HCT116 (cell line): ENCODE measurements around the gene SLC22A23. TPM values are rescaled to one million over a fixed set of nuclear protein-coding genes. Genes with fewer than 3 reads are reported as not detected.

ENCODE experiments used
- ATAC-seq: fragments of 200-7000 bp; cut with Tn5 transposase; 2 replicates; pipeline ENCODE4 v1.9.1; 2020; ENCODE audit warnings: mild to moderate bottlenecking, moderate library complexity
- BruUV-seq: library from RNA; stranded (reverse); fragments of 400-500 nt; replicated peaks from 2 replicates; lab custom pipeline; 2021; lab: Mats Ljungman, UMichigan
- CTCF ChIA-PET: fragments of 300-600 bp; sonication (Branson Sonifier 250); formaldehyde crosslinking; loops from one replicate; lab custom pipeline; 2021; ENCODE audit warnings: antibody characterized with exemption; lab: Charles Lee
- POLR2A ChIA-PET: fragments of 300-600, 350-600 bp; sonication (Branson Sonifier 250); formaldehyde crosslinking; loops from one replicate; lab custom pipeline; 2021; ENCODE audit warnings: antibody characterized with exemption; lab: Charles Lee
- RAD21 ChIA-PET, 2 experiments: fragments of 300-600 bp; sonication (Branson Sonifier 250); formaldehyde crosslinking; loops; one replicate each; lab custom pipeline; 2023; ENCODE audit warnings: low total read pairs in 2 of 2; ENCODE audit not compliant: uncharacterized antibody in 2 of 2, unreplicated experiment in 2 of 2, low non-redundant PET in 1 of 2; lab: Charles Lee
- DNase-seq: peaks from one replicate; pipeline ENCODE4 v3.0.0-alpha.2; 2010; ENCODE audit warnings: low read depth, low spot score
- H2AFZ ChIP-seq: fragments of 200-600 bp; shearing (Covaris generic), sonication (generic); 2 replicates; pipeline ENCODE4 v1.6.1; 2017; ENCODE audit warnings: low read depth, mixed run types, mixed read lengths, antibody characterized with exemption, low read length; ENCODE audit not compliant: poor library complexity, severe bottlenecking
- H3K27ac ChIP-seq: 2 replicates; pipeline ENCODE4 v1.5.1; 2012; ENCODE audit warnings: low read depth, low read length
- H3K27me3 ChIP-seq: fragments of 200-600 bp; sonication (generic); 2 replicates; pipeline ENCODE4 v1.6.1; 2016; ENCODE audit warnings: mixed run types, low read length, mixed read lengths; ENCODE audit not compliant: insufficient read depth
- H3K36me3 ChIP-seq, 2 experiments: fragments of 200-500 bp in 1 of 2; fragments of 200-600 bp in 1 of 2; sonication (Bioruptor generic) in 1 of 2; sonication (generic) in 1 of 2; 2 replicates each; pipeline versions ENCODE4 v1.5.1 to v1.6.1; 2014 to 2016; ENCODE audit warnings: low read length in 2 of 2, inconsistent platforms in 1 of 2, mixed read lengths in 1 of 2, mixed run types in 1 of 2; ENCODE audit not compliant: insufficient read depth in 2 of 2, control insufficient read depth in 1 of 2
- H3K4me1 ChIP-seq, 2 experiments: fragments of 200-600 bp in 1 of 2; sonication (generic) in 1 of 2; 2 replicates each; pipeline versions ENCODE4 v1.5.1 to v1.6.1; 2012 to 2017; ENCODE audit warnings: low read length in 2 of 2, inconsistent platforms in 1 of 2, mild to moderate bottlenecking in 1 of 2, mixed read lengths in 1 of 2, mixed run types in 1 of 2, moderate library complexity in 1 of 2; ENCODE audit not compliant: insufficient read depth in 2 of 2, control insufficient read depth in 1 of 2
- H3K4me2 ChIP-seq: fragments of 200-600 bp; sonication (generic); 2 replicates; pipeline ENCODE4 v1.6.1; 2017; ENCODE audit warnings: mixed run types, low read length, mixed read lengths
- H3K4me3 ChIP-seq, 2 experiments: fragments of 200-600 bp in 1 of 2; sonication (generic) in 1 of 2; replicated peaks in 1 of 2; 2 replicates each; pipeline ENCODE4 v1.5.1; 2011 to 2016; ENCODE audit warnings: low read length in 2 of 2, control low read depth in 1 of 2, low read depth in 1 of 2, mild to moderate bottlenecking in 1 of 2, mixed read lengths in 1 of 2, mixed run types in 1 of 2
- H3K79me2 ChIP-seq: fragments of 200-600 bp; sonication (generic); 2 replicates; pipeline ENCODE4 v1.6.1; 2017; ENCODE audit warnings: mild to moderate bottlenecking, mixed run types, low read length, moderate library complexity, mixed read lengths; ENCODE audit not compliant: insufficient read depth
- H3K9ac ChIP-seq: fragments of 200-600 bp; sonication (generic); 2 replicates; pipeline ENCODE4 v1.6.1; 2016; ENCODE audit warnings: low read length, mixed read lengths
- H3K9me2 ChIP-seq: fragments of 200-600 bp; sonication (generic), shearing (Covaris generic); 2 replicates; pipeline ENCODE4 v1.6.1; 2017; ENCODE audit warnings: mixed run types, mild to moderate bottlenecking, moderate library complexity; ENCODE audit not compliant: insufficient read depth
- H3K9me3 ChIP-seq, 2 experiments: fragments of 200-500 bp in 1 of 2; fragments of 200-600 bp in 1 of 2; sonication (Bioruptor generic) in 1 of 2; sonication (generic) in 1 of 2; 2 replicates each; pipeline ENCODE4 v1.6.1; 2014 to 2017; ENCODE audit warnings: low read length in 2 of 2, mixed read lengths in 2 of 2, inconsistent platforms in 1 of 2, low read depth in 1 of 2, mild to moderate bottlenecking in 1 of 2, mixed run types in 1 of 2, moderate library complexity in 1 of 2; ENCODE audit not compliant: control insufficient read depth in 1 of 2, insufficient read depth in 1 of 2
- H4K20me1 ChIP-seq: fragments of 200-600 bp; sonication (generic), shearing (Covaris generic); 2 replicates; pipeline ENCODE4 v1.6.1; 2017; ENCODE audit warnings: mixed run types, mild to moderate bottlenecking, moderate library complexity; ENCODE audit not compliant: insufficient read depth
- ATF3 ChIP-seq: IDR thresholded peaks from 2 replicates; pipeline ENCODE4 v1.6.1; 2012
- CBX3 ChIP-seq: IDR thresholded peaks from 2 replicates; pipeline ENCODE4 v1.6.1; 2012; ENCODE audit warnings: low read depth
- CEBPB ChIP-seq: IDR thresholded peaks from 2 replicates; pipeline ENCODE4 v1.6.1; 2012; ENCODE audit warnings: low read depth
- EGR1 ChIP-seq: IDR thresholded peaks from 2 replicates; pipeline ENCODE4 v1.6.1; 2012; ENCODE audit warnings: low read depth
- ELF1 ChIP-seq: IDR thresholded peaks from 2 replicates; pipeline ENCODE4 v1.6.1; 2012; ENCODE audit warnings: low read depth, borderline replicate concordance
- EZH2 ChIP-seq: fragments of 200-600 bp; sonication (generic); IDR thresholded peaks from 2 replicates; pipeline ENCODE4 v1.6.1; 2017; ENCODE audit warnings: antibody characterized with exemption, mixed run types
- JUND ChIP-seq: IDR thresholded peaks from 2 replicates; pipeline ENCODE4 v1.6.1; 2012
- MAX ChIP-seq: IDR thresholded peaks from 2 replicates; pipeline ENCODE4 v1.6.1; 2012
- POLR2A ChIP-seq: IDR thresholded peaks from 2 replicates; pipeline ENCODE4 v1.7.0; 2011; ENCODE audit warnings: borderline replicate concordance; ENCODE audit not compliant: insufficient read depth, insufficient read length; ENCODE audit errors: extremely low read depth
- POLR2AphosphoS5 ChIP-seq: IDR thresholded peaks from 2 replicates; pipeline ENCODE4 v1.6.1; 2011; ENCODE audit warnings: mild to moderate bottlenecking, low read depth, low read length, moderate library complexity
- RAD21 ChIP-seq: IDR thresholded peaks from 2 replicates; pipeline ENCODE4 v1.6.1; 2012; ENCODE audit warnings: low read depth, mild to moderate bottlenecking
- SP1 ChIP-seq: IDR thresholded peaks from 2 replicates; pipeline ENCODE4 v1.6.1; 2012; ENCODE audit warnings: low read depth
- SRF ChIP-seq: IDR thresholded peaks from 2 replicates; pipeline ENCODE4 v1.6.1; 2012; ENCODE audit warnings: low read depth
- TCF7L2 ChIP-seq: IDR thresholded peaks from 2 replicates; pipeline ENCODE4 v1.7.0; 2011; ENCODE audit warnings: borderline replicate concordance, inconsistent platforms; ENCODE audit not compliant: insufficient read depth, insufficient read length; ENCODE audit errors: extremely low read depth
- ZNF274 ChIP-seq: fragments of 200-500 bp; sonication (Bioruptor generic); IDR thresholded peaks from 2 replicates; pipeline ENCODE4 v1.6.1; 2014; ENCODE audit warnings: mild to moderate bottlenecking, low read depth, low read length, inconsistent platforms
- intact Hi-C: fragments of 100-400 bp; cut with micrococcal nuclease; formaldehyde crosslinking; loops from 2 replicates; pipeline ENCODE4 v1.10.0; 2022
- total RNA-seq: library from RNA; stranded (reverse); gene quantifications from one replicate; pipeline ENCODE4 v1.2.1, GENCODE V29; 2021; ENCODE audit not compliant: unreplicated experiment
- TF ChIP-seq, protein P1 (sequence below), 3 experiments: fragments of 200-600 bp in 1 of 3; sonication (generic) in 1 of 3; IDR thresholded peaks in 2 of 3; conservative IDR thresholded peaks in 1 of 3; 2 replicates each; pipeline ENCODE4 v1.5.1; 2012 to 2017; ENCODE audit warnings: low read depth in 2 of 3, low read length in 2 of 3, antibody characterized with exemption in 1 of 3, borderline replicate concordance in 1 of 3, control low read depth in 1 of 3, mild to moderate bottlenecking in 1 of 3, mixed read lengths in 1 of 3, mixed run types in 1 of 3, moderate library complexity in 1 of 3; ENCODE audit not compliant: insufficient read depth in 1 of 3

The SLC22A23 gene
- total RNA-seq, 1 experiment from 2014 or later: 11.5 TPM

DNA sequence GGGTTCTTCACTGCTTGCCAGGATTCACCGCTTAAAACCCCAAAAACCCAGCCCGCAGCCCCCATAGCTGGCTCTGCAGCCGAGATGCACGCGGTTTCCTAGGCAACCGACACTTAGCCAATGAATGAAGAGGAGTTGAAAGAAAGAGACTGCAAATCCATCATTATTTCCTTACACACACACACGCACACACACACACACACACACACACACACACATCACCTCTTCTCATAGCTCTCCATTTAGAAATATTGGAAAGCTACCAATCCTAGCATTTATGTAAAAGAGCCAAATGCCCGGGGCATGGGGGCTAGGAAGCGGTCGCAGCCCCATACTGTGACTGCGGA is 226.0 kb downstream of the SLC22A23 start:
- H3K4me1 ChIP-seq: no peaks in the 10 kb centered on the region
- BruUV-seq: no TSS peak
- ATAC-seq (no peak), DNase-seq (no peak)
- intact Hi-C loops: no loop called here
- POLR2A ChIA-PET: no interaction called here
- CTCF ChIA-PET: no interaction called here
- H3K9ac ChIP-seq: no peak overlapping the region
- no peak overlapping the region for H3K27ac ChIP-seq
- H3K9me3 ChIP-seq: no peaks in the 10 kb centered on the region
- 0 out of 2 replicates have a peak, but pooled peaks cover 6% of the 10 kb centered on the region for H3K27me3 ChIP-seq
- no peaks in the 10 kb centered on the region for H4K20me1 ChIP-seq
- no peak overlapping the region for H3K4me3 ChIP-seq
- RAD21 ChIA-PET: no interaction called here
- no peak overlapping the region for H2AFZ ChIP-seq
- H3K79me2 ChIP-seq: no peaks in the 10 kb centered on the region
- no peaks in the 10 kb centered on the region for H3K36me3 ChIP-seq
- no peaks in the 10 kb centered on the region for H3K9me2 ChIP-seq
- no peak for TF ChIP-seq SRF
- TF ChIP-seq TCF7L2: no peak
- no peak for TF ChIP-seq RAD21
- TF ChIP-seq MAX: no peak
- TF ChIP-seq POLR2AphosphoS5: no peak
- TF ChIP-seq JUND: no peak
- TF ChIP-seq, protein P1, sequence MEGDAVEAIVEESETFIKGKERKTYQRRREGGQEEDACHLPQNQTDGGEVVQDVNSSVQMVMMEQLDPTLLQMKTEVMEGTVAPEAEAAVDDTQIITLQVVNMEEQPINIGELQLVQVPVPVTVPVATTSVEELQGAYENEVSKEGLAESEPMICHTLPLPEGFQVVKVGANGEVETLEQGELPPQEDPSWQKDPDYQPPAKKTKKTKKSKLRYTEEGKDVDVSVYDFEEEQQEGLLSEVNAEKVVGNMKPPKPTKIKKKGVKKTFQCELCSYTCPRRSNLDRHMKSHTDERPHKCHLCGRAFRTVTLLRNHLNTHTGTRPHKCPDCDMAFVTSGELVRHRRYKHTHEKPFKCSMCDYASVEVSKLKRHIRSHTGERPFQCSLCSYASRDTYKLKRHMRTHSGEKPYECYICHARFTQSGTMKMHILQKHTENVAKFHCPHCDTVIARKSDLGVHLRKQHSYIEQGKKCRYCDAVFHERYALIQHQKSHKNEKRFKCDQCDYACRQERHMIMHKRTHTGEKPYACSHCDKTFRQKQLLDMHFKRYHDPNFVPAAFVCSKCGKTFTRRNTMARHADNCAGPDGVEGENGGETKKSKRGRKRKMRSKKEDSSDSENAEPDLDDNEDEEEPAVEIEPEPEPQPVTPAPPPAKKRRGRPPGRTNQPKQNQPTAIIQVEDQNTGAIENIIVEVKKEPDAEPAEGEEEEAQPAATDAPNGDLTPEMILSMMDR (IDR thresholded peaks at IDR 0.05 in 2 of 3, conservative IDR thresholded peaks at IDR 0.05 in 1 of 3; ENCODE audit: borderline replicate concordance in 1 of 3, insufficient read depth in 1 of 3, low read depth in 2 of 3, low read length in 2 of 3): no peak
- no peak for TF ChIP-seq SP1
- no peak overlapping the region for H3K4me2 ChIP-seq

DNA sequence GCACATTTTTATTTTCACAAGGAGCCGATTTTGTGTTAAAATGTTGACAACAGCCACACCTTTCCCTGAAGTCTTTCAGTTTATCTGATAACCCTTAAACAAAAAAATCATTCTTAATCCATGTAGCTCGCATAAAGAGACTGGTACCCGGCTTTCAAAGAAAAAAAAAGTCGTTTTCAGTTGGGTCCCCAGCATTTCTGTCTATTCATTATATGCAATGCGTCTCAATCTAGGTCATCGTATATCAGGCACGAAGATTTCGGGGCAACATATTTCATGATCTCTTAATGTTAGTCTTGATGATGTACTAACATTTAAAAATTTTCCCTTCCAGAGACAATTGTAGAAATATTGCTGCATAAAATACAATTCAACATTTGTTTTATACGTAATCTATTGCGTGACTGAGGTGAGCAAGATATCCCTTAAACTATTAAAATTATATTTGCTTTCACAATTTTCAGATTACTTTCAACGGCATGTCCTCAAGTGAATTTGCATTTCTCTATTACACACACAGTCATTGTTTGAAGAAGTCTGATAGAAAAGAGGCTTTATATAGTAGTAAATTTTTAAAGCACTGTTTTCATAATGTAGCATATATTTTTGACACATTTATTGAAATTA is 226.5 kb downstream of the SLC22A23 start:
- RAD21 ChIA-PET: no interaction called here
- Histone ChIP-seq H3K27me3 (0 out of 2 replicates have a peak, but pooled peaks cover 6% of the 10 kb centered on the region), H2AFZ (no peak overlapping the region), H3K79me2 (no peaks in the 10 kb centered on the region), H3K4me1 (no peaks in the 10 kb centered on the region), H3K9me2 (no peaks in the 10 kb centered on the region), H4K20me1 (no peaks in the 10 kb centered on the region), H3K4me2 (no peak overlapping the region), H3K9ac (no peak overlapping the region), H3K36me3 (no peaks in the 10 kb centered on the region), H3K27ac (no peak overlapping the region), H3K9me3 (no peaks in the 10 kb centered on the region), H3K4me3 (no peak overlapping the region)
- CTCF ChIA-PET: no interaction called here
- BruUV-seq: no TSS peak
- DNase-seq (no peak), ATAC-seq (no peak)
- intact Hi-C loops: no loop called here
- POLR2A ChIA-PET: no interaction called here
- TF ChIP-seq EZH2 (no peak), JUND (no peak), CEBPB (no peak), ATF3 (no peak), EGR1 (no peak), CBX3 (no peak), ZNF274 (no peak), SP1 (no peak), POLR2A (no peak), TCF7L2 (no peak), POLR2AphosphoS5 (no peak), SRF (no peak), ELF1 (no peak), RAD21 (no peak)
- TF ChIP-seq, protein P1 (IDR thresholded peaks at IDR 0.05 in 2 of 3, conservative IDR thresholded peaks at IDR 0.05 in 1 of 3; ENCODE audit: borderline replicate concordance in 1 of 3, insufficient read depth in 1 of 3, low read depth in 2 of 3, low read length in 2 of 3): no peak
